LoVo (cell line): ENCODE data around the gene SP2.
"Not testable (repeated sequence)": the region's sequence is repeated elsewhere in the genome, so short reads cannot be mapped to it uniquely, and the experiment has no call there.

ENCODE experiments used
- DNase-seq: peaks from one replicate; pipeline ENCODE4 v3.0.0-alpha.2; 2016; ENCODE audit warnings: low spot score

SP2 gene

GRCh38 chr17:47918991-47919390, 23.0 kb downstream of the SP2 start:
- no peak for DNase-seq

DNA sequence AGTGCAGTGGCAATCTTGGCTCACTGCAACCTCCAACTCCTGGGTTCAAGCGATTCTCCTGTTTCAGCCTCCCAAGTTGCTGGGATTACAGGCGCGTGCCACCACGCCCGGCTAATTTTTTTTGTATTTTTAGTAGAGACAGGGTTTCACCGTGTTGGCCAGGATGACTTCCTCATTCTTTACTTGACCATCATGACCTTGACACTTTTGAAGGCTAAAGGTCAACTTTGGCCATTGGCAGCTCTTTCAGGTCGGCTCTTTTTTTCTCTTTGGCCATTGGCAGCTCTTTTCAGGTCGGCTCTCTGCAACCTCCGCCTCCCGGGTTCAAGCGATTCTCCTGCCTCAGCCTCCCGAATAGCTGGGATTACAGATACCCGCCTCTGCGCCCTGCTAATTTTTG, 23.9 kb downstream of the SP2 start:
- not testable (repeated sequence) for DNase-seq

- no peak for DNase-seq
These were observed 29.0 kb downstream of the SP2 start for GRCh38 chr17:47924785-47925677.

DNA sequence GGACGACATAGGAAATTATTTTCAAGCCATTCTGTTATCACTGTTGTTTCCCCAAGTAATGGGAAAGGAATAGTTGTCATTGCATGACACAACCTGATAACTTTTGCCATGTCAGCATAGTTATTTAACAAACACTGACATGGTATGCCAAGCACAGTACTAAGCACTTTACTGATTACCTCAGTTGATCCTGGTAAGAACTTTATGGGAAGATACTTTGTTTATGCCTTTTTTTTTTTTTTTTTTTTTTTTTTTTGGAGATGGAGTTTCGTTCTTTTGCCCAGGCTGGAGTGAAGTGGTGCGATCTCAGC, 29.6 kb downstream of the SP2 start:
- no peak for DNase-seq

DNA sequence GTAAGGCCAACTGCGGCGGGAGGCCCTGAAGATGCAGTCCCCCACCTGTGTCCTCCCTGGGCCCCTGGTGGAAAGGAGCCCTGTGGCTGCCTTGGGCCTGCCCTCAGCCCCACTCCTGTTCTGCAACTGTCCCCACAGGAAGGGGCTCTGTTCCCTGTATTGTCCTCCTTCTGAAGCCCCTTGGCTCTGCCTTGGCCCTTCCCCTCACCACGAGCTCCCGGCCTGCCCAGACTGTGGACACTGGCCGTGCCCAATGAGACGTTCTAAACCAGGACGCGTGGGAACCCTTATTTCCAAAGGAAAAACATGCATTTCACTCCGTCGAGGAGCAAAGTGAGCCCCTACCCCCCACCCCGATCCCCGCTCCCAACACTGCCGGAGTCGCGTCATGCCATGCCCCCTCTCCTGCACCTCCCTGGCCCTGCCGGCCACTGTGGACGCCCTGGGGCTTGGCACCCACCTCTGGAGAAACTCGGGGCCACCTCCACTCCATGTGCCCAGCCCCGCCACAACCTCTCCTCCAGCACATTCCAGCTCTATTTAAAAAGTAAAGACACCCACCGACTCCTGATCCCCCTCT, 31.9 kb downstream of the SP2 start:
- DNase-seq: no peak

- no peak for DNase-seq
These were observed 32.4 kb downstream of the SP2 start for GRCh38 chr17:47928415-47928814.

GRCh38 chr17:47929218-47930000, 33.4 kb downstream of the SP2 start:
- no peak for DNase-seq

DNA sequence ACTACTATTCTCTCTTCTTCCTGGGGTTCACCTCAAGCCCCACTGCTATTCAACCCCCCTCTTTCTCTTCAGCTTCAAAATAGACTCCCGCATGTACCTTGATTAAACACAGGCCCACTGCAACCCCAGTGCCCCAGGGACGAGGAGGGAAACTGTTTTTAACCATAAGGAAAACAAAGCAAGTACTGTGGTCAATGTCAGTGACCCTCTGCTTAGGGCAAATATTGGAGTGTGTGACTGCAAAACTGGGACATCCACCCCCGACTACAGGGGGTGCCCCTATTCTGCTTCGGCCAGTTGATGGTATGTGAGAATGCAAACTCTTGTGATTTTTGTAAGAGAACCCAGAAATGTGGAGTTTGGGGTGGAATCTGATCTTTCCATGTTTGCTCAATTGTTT, 35.8 kb downstream of the SP2 start:
- DNase-seq: no peak

GRCh38 chr17:47934856-47935255, 38.8 kb downstream of the SP2 start:
- no peak for DNase-seq

DNA sequence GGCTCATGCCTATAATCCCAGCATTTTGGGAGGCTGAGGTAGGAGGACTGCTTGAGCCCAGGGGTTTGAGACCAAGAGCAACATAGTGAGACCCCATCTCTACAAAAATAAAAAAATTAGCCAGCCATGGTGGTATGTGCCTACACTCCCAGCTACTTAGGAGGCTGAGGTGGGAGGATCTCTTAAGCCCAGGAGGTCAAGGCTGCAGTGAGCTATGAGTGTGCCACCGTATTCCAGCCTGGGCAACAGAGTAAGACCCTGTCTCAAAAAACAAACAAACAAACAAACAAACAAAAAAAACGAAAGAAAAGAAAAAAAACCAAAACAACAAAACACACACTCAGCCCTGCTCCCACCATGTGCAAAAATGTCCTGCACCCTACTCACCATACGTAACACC, 39.4 kb downstream of the SP2 start:
- DNase-seq: not testable (repeated sequence)

GRCh38 chr17:47935961-47936360, 39.9 kb downstream of the SP2 start:
- peak; percentile 98 for DNase-seq

DNA sequence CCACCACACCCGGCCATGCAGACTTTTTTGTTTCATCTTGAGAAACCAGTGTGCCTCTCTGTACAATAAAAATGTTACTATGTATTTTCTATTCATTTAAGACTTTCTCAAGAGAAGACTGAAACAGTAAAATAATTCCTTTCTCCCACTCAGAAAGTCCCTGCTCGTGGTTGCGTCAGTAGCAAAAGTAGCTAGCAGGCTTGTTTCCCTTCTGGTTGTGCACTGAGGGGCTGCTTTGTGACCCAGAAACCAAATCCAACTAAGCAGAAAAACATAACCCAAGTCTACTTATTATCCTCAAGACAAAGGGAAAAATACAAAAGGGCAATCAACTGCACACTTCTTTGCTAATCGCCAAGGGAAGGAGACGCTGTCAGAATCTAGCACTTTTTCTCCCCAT, 41.9 kb downstream of the SP2 start:
- no peak for DNase-seq

DNA sequence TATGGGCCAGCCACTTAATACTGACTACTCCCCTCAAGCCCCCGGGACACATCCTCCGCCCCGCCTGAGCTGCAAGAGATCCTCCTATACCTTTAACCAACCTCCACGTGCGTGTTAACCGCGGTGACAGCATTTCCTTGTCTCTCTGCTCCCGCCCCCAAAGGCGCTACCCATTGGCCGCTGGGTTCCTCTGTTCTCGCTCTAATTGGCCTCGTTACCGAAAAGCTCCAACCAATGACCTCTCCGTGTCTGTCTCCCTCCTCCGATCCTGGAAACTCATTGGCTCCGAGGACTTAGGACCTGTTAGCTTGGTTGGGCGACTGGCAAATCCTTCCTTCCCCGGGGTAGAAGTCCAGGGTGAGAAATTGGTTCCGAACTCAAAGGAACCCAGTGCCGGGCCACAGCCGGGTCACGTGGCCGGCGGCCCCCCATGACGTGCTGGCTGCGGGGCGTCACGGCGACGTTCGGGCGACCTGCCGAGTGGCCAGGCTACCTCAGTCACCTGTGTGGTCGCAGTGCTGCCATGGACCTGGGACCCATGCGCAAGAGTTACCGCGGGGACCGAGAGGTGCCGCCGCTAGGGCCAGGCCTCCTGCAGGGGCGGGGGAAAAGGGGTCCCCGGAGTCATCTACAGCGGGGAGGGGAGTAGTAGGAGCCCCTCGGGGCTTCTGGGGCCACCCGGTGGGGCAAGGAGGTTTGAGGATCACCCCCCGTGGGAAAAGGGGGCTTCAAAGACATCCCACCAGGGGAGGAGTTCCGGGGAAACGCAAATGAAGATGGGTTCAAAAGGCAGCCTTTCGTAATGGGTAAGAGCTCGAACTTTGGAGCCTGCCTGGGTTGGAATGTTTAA, 45.4 kb downstream of the SP2 start, which contains the start of gene PNPO:
TSS of gene PNPO (plus strand) at position 326 of the 850 bp plus-strand sequence. CDS start at position 431, 105 bp downstream.
- peak; percentile 97 for DNase-seq

- DNase-seq: no peak
These were observed 46.1 kb downstream of the SP2 start for GRCh38 chr17:47942096-47942510.

DNA sequence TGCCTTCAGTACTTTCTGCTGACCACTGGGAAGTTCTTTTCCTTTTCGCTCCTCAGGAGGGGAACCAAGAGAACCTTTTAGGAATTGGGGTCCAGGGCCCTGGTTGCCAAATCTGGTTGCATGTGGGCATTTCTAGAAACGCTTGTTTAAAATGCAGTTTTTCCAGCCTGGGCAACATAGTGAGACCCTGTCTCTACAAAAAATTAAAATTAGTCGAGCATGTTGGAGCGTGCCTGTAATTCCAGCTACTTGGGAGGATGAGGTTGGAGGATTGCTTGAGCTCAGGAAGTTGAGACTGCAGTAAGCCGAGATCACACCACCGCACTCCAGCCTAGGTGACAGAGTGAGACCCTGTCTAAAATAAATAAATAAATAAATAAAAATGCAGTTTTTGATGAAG, 46.5 kb downstream of the SP2 start:
- no peak for DNase-seq

DNA sequence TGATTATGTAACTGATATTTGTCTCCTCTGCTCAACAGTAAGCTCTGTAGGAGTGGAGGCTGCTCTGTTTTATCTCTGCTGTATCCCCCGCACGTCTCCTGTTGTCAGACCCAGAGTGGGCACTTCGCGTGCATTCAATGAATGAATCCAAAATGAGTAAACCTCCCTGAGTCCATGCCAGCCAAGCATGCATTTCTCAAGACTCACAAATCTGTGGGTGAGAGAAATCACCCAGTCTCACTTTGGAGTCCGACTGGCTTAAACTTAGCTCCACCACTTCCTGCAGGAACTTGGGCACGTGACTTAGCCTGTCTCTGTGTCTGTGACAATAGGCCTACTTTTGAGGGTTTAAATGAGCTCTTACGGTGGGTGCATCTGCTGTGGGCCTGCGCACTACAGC, 49.0 kb downstream of the SP2 start:
- no peak for DNase-seq

- DNase-seq: no peak
These were observed 49.8 kb downstream of the SP2 start for GRCh38 chr17:47945529-47946508.

- no peak for DNase-seq
These were observed 50.5 kb downstream of the SP2 start for GRCh38 chr17:47946516-47946915.

GRCh38 chr17:47946929-47947397, 50.9 kb downstream of the SP2 start:
- DNase-seq: peak; percentile 87

DNA sequence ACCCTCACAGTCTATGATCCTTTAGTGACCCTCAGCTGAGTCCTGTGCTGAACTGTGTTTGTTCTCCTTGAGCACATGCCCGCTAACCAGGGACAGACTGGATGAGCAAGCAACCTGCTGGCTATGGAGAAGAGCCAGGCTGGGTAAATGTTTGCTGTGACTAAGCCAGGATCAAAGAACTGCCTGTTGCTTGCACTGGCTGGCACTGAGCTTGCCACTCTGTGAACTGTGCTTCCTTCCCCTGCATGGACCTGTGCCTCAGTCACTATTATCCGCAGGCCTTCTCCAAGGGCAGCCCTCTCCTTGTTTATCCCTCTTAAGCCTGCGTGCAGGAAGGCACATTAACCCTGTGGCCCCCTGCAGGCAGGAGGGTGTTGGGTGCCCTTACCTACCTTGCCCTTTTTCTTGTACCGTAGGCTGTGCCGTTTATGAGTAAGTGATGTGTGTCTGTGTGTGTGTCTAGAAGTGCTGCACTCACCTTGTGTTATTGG, 52.7 kb downstream of the SP2 start:
- DNase-seq: no peak
